Spleen (tissue), 7 donors: Measurements from ENCODE around the gene CDCA5.

ENCODE experiments used
- POLR2AphosphoS5 ChIP-seq, 3 donors: sonication (generic); formaldehyde crosslinking; IDR thresholded peaks; one replicate each; pipeline ENCODE4 v1.5.1; 2017; ENCODE audit warnings: antibody characterized with exemption in 3 of 3
- TF ChIP-seq, protein P1 (sequence below), 11 experiments: fragments of 200-600 bp in 7 of 11; fragments of 450-650 bp in 4 of 11; sonication (generic) in 4 of 11; IDR thresholded peaks in 8 of 11; conservative IDR thresholded peaks in 3 of 11; 1 replicate in 7 of 11; 2 replicates in 4 of 11; pipeline versions ENCODE4 v1.4.0 to v1.8.0; 2016 to 2021; ENCODE audit warnings: antibody characterized with exemption in 11 of 11, inconsistent platforms in 4 of 11, mild to moderate bottlenecking in 1 of 11
- donor health status: DM: no; HTN: no; CAD: no; lungs with moderate emphysema.
- donor health status: DM: no; HTN: no; CAD: no.
- donor health status: DM: no; HTN: no; CAD: no.

- TF ChIP-seq, protein P1, sequence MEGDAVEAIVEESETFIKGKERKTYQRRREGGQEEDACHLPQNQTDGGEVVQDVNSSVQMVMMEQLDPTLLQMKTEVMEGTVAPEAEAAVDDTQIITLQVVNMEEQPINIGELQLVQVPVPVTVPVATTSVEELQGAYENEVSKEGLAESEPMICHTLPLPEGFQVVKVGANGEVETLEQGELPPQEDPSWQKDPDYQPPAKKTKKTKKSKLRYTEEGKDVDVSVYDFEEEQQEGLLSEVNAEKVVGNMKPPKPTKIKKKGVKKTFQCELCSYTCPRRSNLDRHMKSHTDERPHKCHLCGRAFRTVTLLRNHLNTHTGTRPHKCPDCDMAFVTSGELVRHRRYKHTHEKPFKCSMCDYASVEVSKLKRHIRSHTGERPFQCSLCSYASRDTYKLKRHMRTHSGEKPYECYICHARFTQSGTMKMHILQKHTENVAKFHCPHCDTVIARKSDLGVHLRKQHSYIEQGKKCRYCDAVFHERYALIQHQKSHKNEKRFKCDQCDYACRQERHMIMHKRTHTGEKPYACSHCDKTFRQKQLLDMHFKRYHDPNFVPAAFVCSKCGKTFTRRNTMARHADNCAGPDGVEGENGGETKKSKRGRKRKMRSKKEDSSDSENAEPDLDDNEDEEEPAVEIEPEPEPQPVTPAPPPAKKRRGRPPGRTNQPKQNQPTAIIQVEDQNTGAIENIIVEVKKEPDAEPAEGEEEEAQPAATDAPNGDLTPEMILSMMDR (IDR thresholded peaks at IDR 0.05 in 8 of 11, conservative IDR thresholded peaks at IDR 0.05 in 3 of 11): no peak
- peak in 1 of 3 donors; percentile 45 for TF ChIP-seq POLR2AphosphoS5 (IDR thresholded peaks at IDR 0.05)
Observed at GRCh38 chr11:65109231-65110198, 25.7 kb upstream of the CDCA5 start.
